ENCODE results near the gene COX7B. TPM values are rescaled to one million over a fixed set of nuclear protein-coding genes. Genes with fewer than 3 reads are reported as not detected.

The COX7B gene
- total RNA-seq, 1 donor from 2014 or later: 472 TPM

GRCh38 chrX:77946571-77946970 is 47.3 kb downstream of the COX7B start:
- Histone ChIP-seq H3K9me3 (no peaks in the 10 kb centered on the region), H3K36me3 (no peaks in the 10 kb centered on the region), H3K27ac (no peak overlapping the region), H3K4me1 (no peaks in the 10 kb centered on the region), H3K27me3 (no peaks in the 10 kb centered on the region), H3K4me3 (no peak overlapping the region)
- DNase-seq (ENCODE audit: low spot score in 2 of 2): no peak
- intact Hi-C loops (cut with DNase I): no loop called here
- no peak for TF ChIP-seq CTCF (IDR thresholded peaks at IDR 0.05)

- Histone ChIP-seq H3K27me3 (no peaks in the 10 kb centered on the region), H3K27ac (peak overlapping the region in 1 of 2 donors; percentile 2), H3K4me1 (peaks cover 0 to 6% of the 10 kb centered on the region in 2 donors), H3K36me3 (no peaks in the 10 kb centered on the region), H3K4me3 (no peak overlapping the region), H3K9me3 (no peaks in the 10 kb centered on the region)
- TF ChIP-seq CTCF (IDR thresholded peaks at IDR 0.05): no peak
- DNase-seq (ENCODE audit: low spot score in 2 of 2): no peak
- intact Hi-C loops (cut with DNase I): no loop called here
These were observed 50.6 kb downstream of the COX7B start for GRCh38 chrX:77949840-77950239.

GRCh38 chrX:77952173-77952572 is 52.9 kb downstream of the COX7B start:
- no peak overlapping the region for H3K4me3 ChIP-seq
- no peak for TF ChIP-seq CTCF (IDR thresholded peaks at IDR 0.05)
- no peaks in the 10 kb centered on the region for H3K36me3 ChIP-seq
- H3K4me1 ChIP-seq: peaks cover 0 to 6% of the 10 kb centered on the region in 2 donors
- intact Hi-C loops (cut with DNase I): no loop called here
- no peaks in the 10 kb centered on the region for H3K27me3 ChIP-seq
- H3K9me3 ChIP-seq: no peaks in the 10 kb centered on the region
- H3K27ac ChIP-seq: no peak overlapping the region
- DNase-seq (ENCODE audit: low spot score in 2 of 2): no peak

- Histone ChIP-seq H3K27me3 (no peaks in the 10 kb centered on the region), H3K36me3 (no peaks in the 10 kb centered on the region), H3K4me1 (peaks cover 0 to 6% of the 10 kb centered on the region in 2 donors), H3K4me3 (no peak overlapping the region), H3K9me3 (no peaks in the 10 kb centered on the region), H3K27ac (peak overlapping the region in 1 of 2 donors; percentile 1)
- TF ChIP-seq CTCF (IDR thresholded peaks at IDR 0.05): no peak
- intact Hi-C loops (cut with DNase I): no loop called here
- DNase-seq (ENCODE audit: low spot score in 2 of 2): no peak
These were observed 54.0 kb downstream of the COX7B start for GRCh38 chrX:77953302-77953701.

GRCh38 chrX:77953708-77954107 is 54.4 kb downstream of the COX7B start:
- TF ChIP-seq CTCF (IDR thresholded peaks at IDR 0.05): no peak
- peaks cover 0 to 6% of the 10 kb centered on the region in 2 donors for H3K4me1 ChIP-seq
- no peaks in the 10 kb centered on the region for H3K9me3 ChIP-seq
- no peak for DNase-seq (ENCODE audit: low spot score in 2 of 2)
- intact Hi-C loops (cut with DNase I): no loop called here
- no peak overlapping the region for H3K4me3 ChIP-seq
- H3K36me3 ChIP-seq: no peaks in the 10 kb centered on the region
- no peaks in the 10 kb centered on the region for H3K27me3 ChIP-seq
- peak overlapping the region in 1 of 2 donors; percentile 1 for H3K27ac ChIP-seq

Other genes with a start within 250 kb of the COX7B start
- gene ATRX, start 113.3 kb upstream of the COX7B start, total RNA-seq: 117 TPM
- gene MAGT1, start 4.0 kb upstream of the COX7B start, total RNA-seq: 34.5 TPM
- gene ATP7A, start 11.2 kb downstream of the COX7B start, total RNA-seq: 7.5 TPM
- not detected for gene PGAM4, start 70.2 kb downstream of the COX7B start, total RNA-seq
- 72.1 TPM for gene PGK1, start 204.8 kb downstream of the COX7B start, total RNA-seq
- 7.9 TPM for gene TAF9B, start 240.2 kb downstream of the COX7B start, total RNA-seq